ENCODE measurements around the gene APBB2.

GRCh38 chr4:40842318-40842717 lies 372.0 kb downstream of the APBB2 start:
- TF ChIP-seq CTCF (IDR thresholded peaks at IDR 0.05) (no peak), POLR2A (IDR thresholded peaks at IDR 0.05) (no peak)

All from prostate gland (tissue), 2 donors.